ENCODE results near the gene TRIM25. TPM values are rescaled to one million over a fixed set of nuclear protein-coding genes. Genes with fewer than 3 reads are reported as not detected.

TRIM25 gene
- total RNA-seq, 6 experiments from 2014 or later = 38.8 to 43.7 (median 41.4) TPM

- no peak overlapping the region for H3K4me3 Mint-ChIP-seq
- peaks cover 8% of the 10 kb centered on the region for H3K4me1 Mint-ChIP-seq (ENCODE audit: low read depth)
- TF ChIP-seq CTCF (IDR thresholded peaks at IDR 0.05) = no peak
- DNase-seq = no peak
- no peaks in the 10 kb centered on the region for H3K36me3 Mint-ChIP-seq (ENCODE audit: low read depth)
- H3K27ac Mint-ChIP-seq = no peak overlapping the region
- peaks cover 8% of the 10 kb centered on the region; the same call in 1 of the 2 replicates for H3K27me3 Mint-ChIP-seq (ENCODE audit: insufficient read depth)
- H3K9me3 Mint-ChIP-seq = no peaks in the 10 kb centered on the region; the same call in 1 of the 2 replicates
Measured at GRCh38 chr17:56879280-56879679, 34.6 kb downstream of the TRIM25 start.

GRCh38 chr17:56876766-56877179, 37.1 kb downstream of the TRIM25 start:
- Mint-ChIP-seq H3K4me3 (no peak overlapping the region), H3K9me3 (no peaks in the 10 kb centered on the region; the same call in 1 of the 2 replicates), H3K27me3 (ENCODE audit: insufficient read depth) (peaks cover 12% of the 10 kb centered on the region; the same call in 1 of the 2 replicates), H3K4me1 (ENCODE audit: low read depth) (peaks cover 8% of the 10 kb centered on the region), H3K36me3 (ENCODE audit: low read depth) (no peaks in the 10 kb centered on the region), H3K27ac (no peak overlapping the region)
- DNase-seq = no peak
- TF ChIP-seq CTCF (IDR thresholded peaks at IDR 0.05) = no peak

- DNase-seq = no peak
- Mint-ChIP-seq H3K27ac (no peak overlapping the region), H3K4me3 (no peak overlapping the region)
Measured at GRCh38 chr17:56870081-56870651, 43.7 kb downstream of the TRIM25 start.

GRCh38 chr17:56868716-56869115, 45.1 kb downstream of the TRIM25 start:
- peaks cover 13% of the 10 kb centered on the region for H3K4me1 Mint-ChIP-seq (ENCODE audit: low read depth)
- peaks cover 2% of the 10 kb centered on the region; the same call in 1 of the 2 replicates for H3K27me3 Mint-ChIP-seq (ENCODE audit: insufficient read depth)
- no peak overlapping the region; the same call in 1 of the 2 replicates for H3K27ac Mint-ChIP-seq
- no peaks in the 10 kb centered on the region for H3K36me3 Mint-ChIP-seq (ENCODE audit: low read depth)
- DNase-seq = no peak
- H3K4me3 Mint-ChIP-seq = no peak overlapping the region
- TF ChIP-seq CTCF (IDR thresholded peaks at IDR 0.05) = 0 out of 2 replicates have a peak, but pooled peaks have one; percentile 0
- H3K9me3 Mint-ChIP-seq = no peaks in the 10 kb centered on the region

More at GRCh38 chr17:56870081-56870651, 43.7 kb downstream of the TRIM25 start:
- no peak for TF ChIP-seq CTCF (IDR thresholded peaks at IDR 0.05)
- H3K36me3 Mint-ChIP-seq (ENCODE audit: low read depth) = no peaks in the 10 kb centered on the region
- peaks cover 4% of the 10 kb centered on the region; the same call in 1 of the 2 replicates for H3K27me3 Mint-ChIP-seq (ENCODE audit: insufficient read depth)
- no peaks in the 10 kb centered on the region for H3K9me3 Mint-ChIP-seq
- peaks cover 13% of the 10 kb centered on the region for H3K4me1 Mint-ChIP-seq (ENCODE audit: low read depth)

GRCh38 chr17:56867948-56868376, 45.9 kb downstream of the TRIM25 start:
- Mint-ChIP-seq H3K9me3 (no peaks in the 10 kb centered on the region), H3K27ac (peak overlapping the region; percentile 72), H3K4me1 (ENCODE audit: low read depth) (peaks cover 13% of the 10 kb centered on the region), H3K4me3 (peak overlapping the region; percentile 9; the same call in 1 of the 2 replicates), H3K36me3 (ENCODE audit: low read depth) (no peaks in the 10 kb centered on the region), H3K27me3 (ENCODE audit: insufficient read depth) (no peaks in the 10 kb centered on the region)
- peak; percentile 79 for DNase-seq
- no peak for TF ChIP-seq CTCF (IDR thresholded peaks at IDR 0.05)
